OCI-LY3 (cell line): ENCODE measurements around the gene MT1M.
A peak's percentile ranks its signal among the peaks of the same experiment; 100 is the strongest.
"Not testable (repeated sequence)": the region's sequence is repeated elsewhere in the genome, so short reads cannot be mapped to it uniquely, and the experiment has no call there.

ENCODE experiments used
- H2AFZ ChIP-seq: fragments of 200-600, 300-600 bp; shearing (Covaris generic); 2 replicates; pipeline ENCODE4 v1.6.0; 2014; ENCODE audit warnings: antibody characterized with exemption, low read depth, low read length
- H3K27ac ChIP-seq: fragments of 200-600, 300-600 bp; sonication (generic); 2 replicates; pipeline ENCODE4 v1.5.1; 2014; ENCODE audit warnings: mild to moderate bottlenecking, low read length, moderate library complexity, mixed read lengths
- H3K27me3 ChIP-seq: fragments of 200-600, 300-600 bp; sonication (generic); 2 replicates; pipeline ENCODE4 v1.6.1; 2014; ENCODE audit warnings: low read depth, low read length, mixed read lengths
- H3K36me3 ChIP-seq: fragments of 200-600, 300-600 bp; sonication (generic); replicated peaks from 2 replicates; pipeline ENCODE3; 2014; ENCODE audit warnings: low read depth, low read length, mixed read lengths
- H3K4me1 ChIP-seq: fragments of 300-600, 200-600 bp; sonication (generic); 2 replicates; pipeline ENCODE4 v1.6.1; 2014; ENCODE audit warnings: low read length, mixed read lengths
- H3K4me2 ChIP-seq: fragments of 200-600, 300-600 bp; sonication (generic); 2 replicates; pipeline ENCODE4 v1.6.1; 2014; ENCODE audit warnings: low read length, mixed read lengths
- H3K4me3 ChIP-seq: fragments of 300-600, 200-600 bp; sonication (generic); 2 replicates; pipeline ENCODE4 v1.5.1; 2014; ENCODE audit warnings: antibody characterized with exemption, mild to moderate bottlenecking, low read length, moderate library complexity
- H3K79me2 ChIP-seq: fragments of 300-600, 200-600 bp; shearing (Covaris generic); 2 replicates; pipeline ENCODE4 v1.6.1; 2014; ENCODE audit warnings: mild to moderate bottlenecking, low read length, mixed read lengths
- H3K9ac ChIP-seq: fragments of 300-600, 200-600 bp; shearing (Covaris generic); 2 replicates; pipeline ENCODE4 v1.6.0; 2014; ENCODE audit warnings: mild to moderate bottlenecking, low read length, moderate library complexity
- H3K9me3 ChIP-seq: fragments of 200-600, 300-600 bp; shearing (Covaris generic); 2 replicates; pipeline ENCODE4 v1.6.1; 2014; ENCODE audit warnings: low read length, mixed read lengths; ENCODE audit not compliant: insufficient read depth
- H4K20me1 ChIP-seq: fragments of 200-600, 300-600 bp; sonication (generic); 2 replicates; pipeline ENCODE4 v1.6.1; 2016; ENCODE audit warnings: low read length, mixed read lengths; ENCODE audit not compliant: insufficient read depth
- CTCF ChIP-seq: fragments of 200-600, 300-600 bp; sonication (generic); IDR thresholded peaks from 2 replicates; pipeline ENCODE4 v1.5.1; 2014; ENCODE audit warnings: antibody characterized with exemption, low read length, low read depth
- EZH2phosphoT487 ChIP-seq: fragments of 200-600 bp; shearing (Covaris generic); IDR thresholded peaks from 2 replicates; pipeline ENCODE4 v1.6.1; 2018; ENCODE audit warnings: antibody characterized with exemption, mixed run types, low read depth

Gene MT1M

DNA sequence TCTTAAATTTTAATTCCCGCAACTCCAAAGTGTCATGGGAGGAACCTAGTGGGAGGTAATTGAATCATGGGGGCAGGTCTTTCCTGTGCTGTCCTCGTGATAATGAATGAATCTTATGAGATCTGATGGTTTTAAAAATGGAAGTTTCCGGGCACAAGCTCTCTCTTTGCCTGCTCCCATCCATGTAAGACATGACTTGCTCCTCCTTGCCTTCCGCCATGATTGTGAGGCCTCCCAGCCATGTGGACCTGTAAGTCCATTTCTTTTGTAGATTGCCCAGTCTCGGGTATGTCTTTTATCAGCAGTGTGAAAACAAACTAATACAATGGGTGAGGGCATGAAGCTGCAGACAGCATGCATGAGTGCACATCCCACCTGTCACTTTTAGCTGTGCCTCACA is 9.3 kb upstream of the MT1M start:
- not testable (repeated sequence) for H3K79me2 ChIP-seq, H3K4me3 ChIP-seq, H3K9ac ChIP-seq, H2AFZ ChIP-seq, H3K27ac ChIP-seq, H3K4me2 ChIP-seq, H4K20me1 ChIP-seq, H3K36me3 ChIP-seq, H3K4me1 ChIP-seq, H3K9me3 ChIP-seq
- peaks cover 17% of the 10 kb centered on the region for H3K27me3 ChIP-seq

DNA sequence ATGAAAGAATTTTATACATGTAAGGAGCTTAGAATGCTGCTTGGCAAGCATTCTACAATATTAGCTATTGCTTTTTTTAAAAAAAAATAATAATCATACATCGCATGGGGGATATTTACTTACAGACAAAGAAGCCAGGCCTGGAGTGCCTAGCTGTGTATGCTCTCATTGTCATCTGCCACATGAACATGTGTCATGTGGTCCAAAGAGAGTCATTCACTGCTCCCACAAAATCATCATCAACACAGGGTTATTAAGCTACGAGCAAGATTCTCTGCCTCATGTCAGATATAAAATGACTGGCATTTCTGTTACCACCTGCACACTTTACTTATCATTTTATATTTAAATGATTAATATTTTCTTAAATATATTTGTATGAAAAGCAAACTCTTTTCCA is 8.8 kb upstream of the MT1M start:
- peaks cover 15% of the 10 kb centered on the region for H3K27me3 ChIP-seq
- H3K4me1 ChIP-seq = peaks cover under 1% of the 10 kb centered on the region; the same call in 1 of the 2 replicates
- no peaks in the 10 kb centered on the region for H3K36me3 ChIP-seq
- H3K27ac ChIP-seq = no peak overlapping the region
- TF ChIP-seq CTCF (no peak), EZH2phosphoT487 (no peak)
- H2AFZ ChIP-seq = no peak overlapping the region
- no peaks in the 10 kb centered on the region for H3K79me2 ChIP-seq
- H3K4me3 ChIP-seq = no peak overlapping the region
- no peak overlapping the region for H3K4me2 ChIP-seq
- H3K9me3 ChIP-seq = no peaks in the 10 kb centered on the region
- no peaks in the 10 kb centered on the region for H4K20me1 ChIP-seq
- no peak overlapping the region for H3K9ac ChIP-seq

DNA sequence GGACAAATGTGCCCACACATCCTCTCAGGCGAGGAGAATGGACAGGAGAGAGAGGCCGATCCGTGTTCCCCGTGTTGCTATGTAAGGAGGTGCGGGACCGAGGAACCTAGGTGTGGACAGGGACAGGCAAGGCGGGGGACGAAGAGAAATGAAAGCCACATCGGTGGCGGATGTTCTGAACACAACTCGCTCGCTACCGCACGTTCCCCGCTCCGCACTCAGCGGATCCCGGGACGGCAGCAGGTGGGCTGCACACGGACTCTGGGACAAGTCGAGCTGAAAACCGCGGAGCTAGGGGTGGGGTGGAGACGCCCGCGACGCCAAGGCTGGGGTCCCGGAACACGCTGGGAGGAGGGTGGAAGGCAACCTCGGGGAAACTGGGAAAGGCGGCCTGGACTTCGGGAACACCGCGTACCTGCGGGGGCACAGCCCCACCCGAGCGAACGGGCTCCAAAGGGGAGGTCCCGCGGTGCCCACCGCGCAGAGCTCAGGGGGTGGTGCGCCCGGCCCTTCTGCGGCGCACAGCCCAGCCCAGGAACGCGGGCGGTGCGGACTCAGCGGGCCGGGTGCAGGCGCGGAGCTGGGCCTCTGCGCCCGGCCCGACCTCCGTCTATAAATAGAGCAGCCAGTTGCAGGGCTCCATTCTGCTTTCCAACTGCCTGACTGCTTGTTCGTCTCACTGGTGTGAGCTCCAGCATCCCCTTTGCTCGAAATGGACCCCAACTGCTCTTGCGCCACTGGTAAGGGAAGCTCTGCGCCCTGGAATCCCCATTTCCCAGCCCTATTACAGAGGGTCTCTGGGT is 7.1 kb upstream of the MT1M start, which contains the start of gene MT1E:
Gene MT1E, plus strand, starts transcription at position 642 of the 803 bp plus-strand sequence. Its CDS starts 71 bp downstream, at position 713.
- peaks cover 12% of the 10 kb centered on the region for H3K27me3 ChIP-seq
- TF ChIP-seq EZH2phosphoT487 (no peak), CTCF (no peak)
- no peak within 1 kb of the TSS for H3K27ac ChIP-seq

DNA sequence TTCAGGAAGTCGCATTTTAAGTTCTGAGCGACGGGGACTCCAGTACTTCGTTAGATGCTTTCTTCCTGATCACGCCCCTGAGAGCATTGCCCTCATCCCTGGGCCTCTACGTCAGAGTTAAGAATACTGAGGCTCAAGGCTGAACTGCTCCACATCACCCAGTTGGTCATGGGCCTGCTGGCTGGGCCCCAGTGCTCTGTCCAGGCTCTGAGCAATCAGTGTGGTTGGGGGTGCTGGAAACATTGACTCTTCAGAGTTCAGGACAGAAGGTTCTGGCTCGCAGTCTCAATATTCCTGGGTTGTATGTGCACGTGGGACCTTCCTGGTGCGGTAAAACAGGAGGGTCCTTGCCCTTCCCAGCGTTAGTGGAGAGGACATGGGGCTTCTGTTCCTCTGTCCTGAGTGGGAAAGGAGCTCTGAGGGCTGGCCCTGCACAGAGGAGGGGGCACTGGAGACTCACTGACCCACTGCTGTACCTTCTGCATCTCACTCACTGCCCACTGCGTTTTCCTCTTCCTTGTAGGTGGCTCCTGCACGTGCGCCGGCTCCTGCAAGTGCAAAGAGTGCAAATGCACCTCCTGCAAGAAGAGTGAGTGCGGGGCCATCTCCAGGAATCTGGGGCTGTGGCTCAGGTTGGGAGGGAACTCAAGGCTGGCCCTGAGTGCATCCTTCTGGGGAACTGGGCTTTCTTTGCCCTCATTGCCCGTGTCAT is 6.4 kb upstream of the MT1M start:
- Histone ChIP-seq H3K9ac (peak overlapping the region; percentile 53), H3K9me3 (no peaks in the 10 kb centered on the region), H3K4me3 (peak overlapping the region; percentile 80), H2AFZ (peak overlapping the region; percentile 58; the same call in 1 of the 2 replicates), H3K36me3 (no peaks in the 10 kb centered on the region), H3K79me2 (no peaks in the 10 kb centered on the region), H3K27me3 (peaks cover 12% of the 10 kb centered on the region), H3K4me2 (peak overlapping the region; percentile 71), H4K20me1 (no peaks in the 10 kb centered on the region), H3K27ac (no peak overlapping the region), H3K4me1 (peaks cover 24% of the 10 kb centered on the region)
- TF ChIP-seq CTCF (no peak), EZH2phosphoT487 (no peak)

More for the DNA sequence above, 7.1 kb upstream of the MT1M start, which contains the start of gene MT1E:
- no peaks in the 10 kb centered on the region for H3K36me3 ChIP-seq
- H3K9me3 ChIP-seq = no peaks in the 10 kb centered on the region
- H3K4me3 ChIP-seq = peak within 1 kb of the TSS; percentile 80
- H3K4me1 ChIP-seq = peaks cover 18% of the 10 kb centered on the region
- H3K9ac ChIP-seq = peak within 1 kb of the TSS; percentile 53
- no peaks in the 10 kb centered on the region for H4K20me1 ChIP-seq
- peak within 1 kb of the TSS; percentile 58; the same call in 1 of the 2 replicates for H2AFZ ChIP-seq
- H3K4me2 ChIP-seq = peak within 1 kb of the TSS; percentile 71
- H3K79me2 ChIP-seq = no peaks in the 10 kb centered on the region
